ENCODE measurements around the gene PTPRG.

Gene PTPRG

DNA sequence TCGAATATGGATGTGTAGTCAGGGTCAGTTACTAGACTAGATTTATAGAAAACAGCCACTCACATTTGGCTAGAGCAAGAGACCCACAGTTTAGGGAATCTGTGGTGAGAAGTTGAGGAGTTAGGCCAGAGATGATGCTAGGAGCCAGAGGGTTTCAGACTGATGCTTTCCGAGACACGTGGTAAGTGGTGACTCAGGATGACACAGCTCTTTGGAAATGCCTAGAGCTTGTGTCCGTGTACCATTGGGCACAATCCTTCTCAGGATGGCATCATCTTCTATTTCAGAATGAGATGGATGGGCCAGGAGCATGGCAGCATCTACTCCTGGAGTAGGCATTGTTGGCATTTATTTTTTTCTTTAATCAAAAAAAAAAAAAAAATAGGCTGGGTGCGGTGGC, 28.5 kb downstream of the PTPRG start:
- DNase-seq (ENCODE audit: low spot score), result no peak

DNA sequence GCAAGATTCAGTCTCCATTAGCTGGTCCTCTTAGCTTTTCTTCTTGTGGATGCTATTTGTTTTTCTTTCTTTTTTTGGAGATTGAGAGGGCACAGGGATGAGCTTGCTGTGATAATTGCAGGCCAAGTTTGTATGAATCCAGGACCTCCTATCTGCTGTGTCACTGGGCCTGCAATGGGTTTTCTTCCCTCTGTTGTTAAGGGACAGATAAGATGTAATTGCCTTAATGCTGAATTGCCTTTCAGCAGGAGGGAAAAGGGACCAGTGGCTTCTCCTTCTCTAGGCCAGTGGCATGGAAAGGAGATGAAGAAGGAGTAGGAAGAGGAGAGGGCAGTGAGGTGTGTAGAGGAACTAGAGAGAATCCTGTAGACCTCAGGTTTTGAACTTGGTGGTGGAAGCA, 29.9 kb downstream of the PTPRG start:
- no peak for DNase-seq (ENCODE audit: low spot score)

DNA sequence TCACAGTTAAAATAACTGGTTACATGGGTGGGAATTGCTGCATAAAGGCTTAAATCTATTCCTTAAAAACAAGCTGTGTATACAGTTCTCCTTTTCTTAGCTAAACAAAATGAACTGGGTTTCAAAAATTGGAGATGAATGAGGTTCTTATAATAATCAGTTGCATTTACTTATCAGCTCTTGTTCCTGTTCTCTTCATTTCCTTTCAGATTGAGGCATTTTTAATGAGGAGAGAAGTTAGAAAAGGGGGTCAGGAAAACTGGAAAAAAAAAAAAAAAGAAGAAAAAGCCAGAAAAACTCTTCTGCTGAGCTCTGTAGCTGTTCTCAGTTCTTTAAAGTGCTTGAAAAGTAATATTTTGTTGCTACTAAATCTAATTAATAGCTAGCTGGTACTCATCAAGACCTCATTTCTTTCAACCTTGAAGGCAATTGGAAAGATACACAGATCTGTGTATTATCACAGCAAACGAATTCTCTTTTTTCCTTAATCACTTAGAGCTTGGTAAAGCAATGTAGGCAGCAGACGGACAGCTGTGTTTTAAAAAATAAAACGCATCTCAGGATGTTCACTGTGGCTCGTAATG, 32.2 kb downstream of the PTPRG start:
- DNase-seq (ENCODE audit: low spot score), result no peak

DNA sequence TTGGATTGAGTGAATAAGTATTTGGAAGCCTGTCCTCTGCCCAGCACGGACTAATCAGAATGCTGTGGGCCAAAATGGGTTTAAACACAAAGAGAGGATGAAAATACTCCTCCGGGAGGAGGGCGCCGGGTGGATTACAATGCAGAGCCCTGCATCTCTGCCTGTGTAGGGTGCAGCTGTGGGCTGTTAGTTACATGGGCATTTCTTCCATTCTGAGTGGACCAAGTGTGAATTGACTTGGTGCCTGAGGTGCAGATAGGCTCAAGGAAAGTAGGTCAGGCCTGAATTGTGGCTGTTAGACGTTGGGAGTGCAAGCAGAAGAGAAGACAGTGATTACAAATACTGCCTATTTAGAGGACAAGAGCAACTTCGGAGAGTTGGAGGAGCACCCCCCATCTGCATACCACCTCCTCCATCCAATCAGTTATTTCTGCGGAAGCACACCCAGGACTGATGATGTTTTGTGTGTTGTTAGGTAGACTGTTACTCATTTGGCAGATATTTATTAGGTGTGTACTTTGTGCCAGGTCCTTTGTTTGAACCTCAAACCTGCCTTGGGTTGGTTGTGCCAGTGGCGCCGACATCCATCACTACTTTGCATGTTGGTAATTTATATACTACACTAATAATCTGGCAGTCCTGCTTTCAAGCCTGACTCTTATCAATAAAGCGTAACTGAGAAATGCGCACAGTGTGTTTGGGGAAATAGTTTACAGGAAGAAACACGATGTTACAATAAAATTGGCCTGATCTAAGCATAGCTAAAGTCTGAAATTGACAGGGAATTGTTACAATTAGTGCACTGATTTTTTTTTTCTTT, 33.0 kb downstream of the PTPRG start:
- DNase-seq (ENCODE audit: low spot score), result no peak

DNA sequence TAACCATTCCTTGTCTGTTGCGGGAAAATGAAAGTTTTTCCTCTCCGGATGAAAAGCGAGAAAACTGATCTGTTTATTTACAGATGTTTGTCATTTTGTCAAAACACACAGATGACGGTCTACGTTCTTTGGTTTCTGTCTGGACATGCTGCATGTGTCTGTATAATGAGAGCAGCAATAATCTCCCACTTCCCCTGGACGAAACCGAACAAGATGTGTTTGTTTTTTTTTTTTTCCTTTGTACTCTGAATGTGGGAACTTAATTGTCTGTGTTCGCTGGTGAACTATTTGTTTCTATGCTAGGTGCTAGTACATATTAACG, 33.6 kb downstream of the PTPRG start:
- DNase-seq (ENCODE audit: low spot score), result no peak

DNA sequence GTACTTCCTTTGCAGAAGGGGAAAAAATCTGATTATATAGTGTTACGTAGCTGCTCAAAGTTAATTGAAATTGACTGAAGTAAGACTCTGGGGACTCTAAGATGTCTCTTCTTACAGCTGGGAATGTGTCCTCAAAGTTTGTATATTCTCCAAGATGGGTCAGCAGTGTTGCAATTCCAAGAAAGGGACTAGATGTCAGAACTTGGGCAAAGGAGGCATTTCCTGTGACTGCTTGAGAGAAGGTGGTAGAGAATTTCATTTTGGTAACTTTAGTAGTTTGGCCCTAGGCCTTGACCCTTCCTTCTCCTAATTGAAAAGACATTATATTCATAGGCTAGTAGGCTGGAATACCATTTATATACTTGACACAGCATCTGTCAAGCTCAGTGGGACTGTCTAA, 33.9 kb downstream of the PTPRG start:
- no peak for DNase-seq (ENCODE audit: low spot score)

DNA sequence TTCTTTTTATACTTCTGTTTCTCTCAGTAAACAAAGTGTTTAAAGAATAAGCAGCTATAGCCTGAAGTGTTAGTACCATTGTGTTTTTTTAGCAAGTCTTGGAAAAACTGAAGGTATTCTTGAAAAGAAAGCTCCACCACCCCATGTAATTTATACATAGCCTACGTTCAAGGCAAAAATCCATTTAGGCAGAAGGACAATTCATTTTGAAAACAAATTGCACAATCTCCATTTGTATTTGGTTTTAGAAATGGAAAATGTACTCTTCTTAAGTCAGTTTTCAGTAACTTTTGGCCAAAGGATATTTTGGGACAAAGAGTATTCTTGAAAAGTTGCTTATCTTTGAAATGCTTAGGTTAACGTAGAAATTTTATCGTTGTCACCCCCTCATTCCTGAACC, 34.5 kb downstream of the PTPRG start:
- no peak for DNase-seq (ENCODE audit: low spot score)

DNA sequence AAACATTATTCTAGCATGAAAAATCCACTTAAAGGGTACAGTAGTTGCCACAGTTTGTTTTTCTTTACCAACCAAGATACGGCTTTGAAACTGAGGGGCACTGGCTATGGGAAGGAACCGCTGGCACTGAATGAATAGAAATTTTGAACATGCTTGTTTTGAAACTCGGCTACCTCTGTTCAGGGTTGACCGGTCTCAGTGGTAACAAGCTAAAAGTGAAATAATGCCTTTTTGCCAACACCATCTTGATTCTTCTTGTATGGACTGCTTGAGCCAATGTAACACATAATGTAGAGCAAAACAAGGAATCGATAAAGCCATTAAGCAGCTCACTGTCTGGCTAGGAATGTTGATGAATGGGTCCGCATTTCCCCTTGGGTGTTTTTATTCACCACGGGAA, 36.5 kb downstream of the PTPRG start:
- DNase-seq (ENCODE audit: low spot score), result no peak

DNA sequence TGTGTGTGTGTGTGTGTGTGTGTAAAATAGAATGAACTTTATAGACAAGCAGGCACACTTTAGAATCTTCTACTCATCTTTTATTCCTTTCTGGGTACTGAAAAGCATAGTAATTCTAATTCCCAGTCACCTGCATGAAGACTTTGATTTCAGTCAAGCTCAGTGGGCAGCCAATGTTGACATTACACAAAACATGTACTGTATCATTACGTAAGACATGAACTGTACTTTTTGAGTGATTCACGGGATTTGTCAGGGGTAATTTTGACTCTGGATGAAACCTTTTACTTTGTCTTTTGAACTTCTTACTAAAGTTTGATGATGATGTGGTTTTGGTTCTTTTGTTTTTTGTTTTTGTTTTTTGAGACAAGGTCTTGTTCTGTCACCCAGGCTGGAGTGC, 38.8 kb downstream of the PTPRG start:
- no peak for DNase-seq (ENCODE audit: low spot score)

DNA sequence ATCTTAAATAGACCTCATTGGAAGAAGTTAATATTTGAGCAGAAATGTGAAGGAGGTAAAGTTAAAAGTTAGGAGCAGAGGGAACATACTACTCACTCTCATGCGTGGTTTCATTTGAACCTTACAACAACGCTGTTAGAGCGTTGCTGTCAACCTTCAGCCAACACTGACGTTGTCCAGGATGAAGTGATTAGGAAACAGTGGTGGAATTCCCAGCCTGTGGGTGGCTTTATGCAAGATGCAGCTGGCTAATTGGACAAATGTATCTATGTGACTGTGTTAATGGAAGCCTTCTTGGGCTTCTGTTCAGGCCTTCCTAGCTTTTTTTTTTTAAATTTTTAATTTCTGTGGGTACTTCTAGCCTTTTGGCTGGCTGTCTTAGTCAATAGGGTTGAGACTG, 40.5 kb downstream of the PTPRG start:
- no peak for DNase-seq (ENCODE audit: low spot score)

DNA sequence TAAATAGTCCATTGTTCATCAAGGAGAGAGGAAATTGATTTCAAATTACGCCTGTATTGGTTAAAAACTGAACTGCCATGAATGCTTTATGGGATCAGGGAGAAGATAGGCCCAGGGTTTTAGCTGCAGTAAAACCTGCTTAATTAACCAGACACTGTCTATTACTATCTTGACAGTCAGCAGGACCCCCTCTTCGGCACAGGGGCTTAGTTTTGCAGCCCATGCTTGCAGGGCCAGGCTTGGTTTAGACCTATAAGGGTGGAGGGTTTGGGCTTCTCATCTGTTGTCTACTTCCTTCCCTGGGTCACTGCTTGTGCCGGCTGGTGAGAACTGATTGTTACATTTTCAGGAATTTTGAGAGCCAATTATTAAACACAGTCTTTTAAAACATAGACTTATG, 41.1 kb downstream of the PTPRG start:
- DNase-seq (ENCODE audit: low spot score), result no peak

DNA sequence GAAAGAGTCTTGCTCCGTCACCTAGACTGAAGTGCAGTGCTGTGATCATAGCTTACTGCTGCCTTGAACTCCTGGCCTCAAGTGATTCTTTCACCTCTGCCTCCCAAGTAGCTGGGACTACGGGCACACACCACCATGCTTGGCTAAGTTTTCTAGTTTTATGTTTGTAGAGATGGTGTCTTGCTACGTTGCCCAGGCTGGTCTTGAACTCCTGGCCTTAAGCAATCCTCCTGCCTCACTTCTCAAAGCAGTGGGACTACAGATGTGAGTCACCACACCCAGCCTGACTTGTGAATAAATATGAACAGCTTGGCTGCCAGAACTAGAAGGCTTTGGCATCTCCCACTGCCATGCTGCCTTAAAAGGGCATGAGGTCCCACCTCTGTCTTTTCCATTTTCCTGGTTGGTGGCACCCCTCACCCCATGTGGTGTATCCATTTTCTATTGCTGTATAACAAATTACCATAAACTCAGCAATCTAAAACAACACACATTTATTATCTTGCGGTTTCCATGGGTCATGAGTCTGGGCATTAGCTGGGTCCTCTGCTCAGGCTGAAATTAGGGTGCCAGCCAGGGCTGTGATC, 44.3 kb downstream of the PTPRG start:
- no peak for DNase-seq (ENCODE audit: low spot score)

DNA sequence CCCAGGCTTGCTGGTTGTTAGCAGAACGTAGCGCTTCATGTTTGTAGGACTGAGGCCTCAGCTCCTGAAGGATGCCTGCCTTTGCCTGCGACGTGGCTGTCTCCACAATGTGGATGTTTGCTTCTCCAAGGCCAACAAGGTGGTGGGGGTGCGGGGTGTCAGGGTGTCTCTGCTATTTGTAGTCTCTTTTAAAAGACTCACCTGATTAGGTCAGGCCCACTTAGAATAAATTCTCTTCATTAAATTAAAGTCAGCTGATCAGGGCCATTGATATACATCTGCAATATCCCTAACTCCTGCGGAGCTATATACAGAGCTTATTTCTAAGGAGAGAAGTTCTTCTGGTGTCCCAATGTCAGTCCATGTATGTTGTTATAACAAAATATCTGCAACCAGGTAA, 44.8 kb downstream of the PTPRG start:
- no peak for DNase-seq (ENCODE audit: low spot score)

DNA sequence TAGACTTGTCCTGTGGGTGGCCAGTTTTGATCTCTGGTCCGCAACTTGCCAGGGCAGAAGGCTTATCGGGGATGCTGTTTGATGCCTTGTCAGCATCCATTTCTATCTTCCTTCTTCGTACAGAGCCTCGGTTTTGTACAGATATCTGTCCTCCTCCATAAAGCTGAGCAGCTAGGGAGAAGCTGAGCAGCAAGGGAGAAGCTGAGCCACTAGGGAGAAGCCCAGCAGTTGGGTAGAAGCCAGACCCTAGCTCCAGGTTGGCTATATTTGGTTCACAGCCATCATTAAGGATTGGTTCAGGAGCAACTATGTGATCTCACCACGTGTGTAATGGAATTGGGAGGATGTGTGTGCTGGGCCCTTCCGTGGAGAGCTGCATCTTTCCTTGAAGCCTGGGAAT, 46.7 kb downstream of the PTPRG start:
- DNase-seq (ENCODE audit: low spot score), result no peak

DNA sequence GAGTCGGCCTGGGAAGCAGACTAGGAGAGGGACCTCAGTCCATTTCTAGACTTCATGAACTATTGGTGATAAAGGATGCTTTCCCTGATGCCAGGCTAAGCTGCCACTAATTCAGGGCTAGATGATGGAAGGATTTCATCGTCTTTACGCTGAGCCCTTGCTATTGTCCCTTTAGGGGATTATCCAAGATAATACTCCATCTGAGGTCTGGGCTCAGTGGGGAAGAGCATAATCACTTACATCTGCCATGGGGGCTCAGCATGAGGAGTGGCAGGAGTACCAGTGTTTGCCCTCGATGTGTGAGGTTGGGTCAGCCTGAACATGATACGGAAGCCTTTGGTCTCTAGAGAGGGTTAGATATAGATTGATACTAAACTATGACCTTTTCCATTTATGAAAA, 47.3 kb downstream of the PTPRG start:
- no peak for DNase-seq (ENCODE audit: low spot score)

DNA sequence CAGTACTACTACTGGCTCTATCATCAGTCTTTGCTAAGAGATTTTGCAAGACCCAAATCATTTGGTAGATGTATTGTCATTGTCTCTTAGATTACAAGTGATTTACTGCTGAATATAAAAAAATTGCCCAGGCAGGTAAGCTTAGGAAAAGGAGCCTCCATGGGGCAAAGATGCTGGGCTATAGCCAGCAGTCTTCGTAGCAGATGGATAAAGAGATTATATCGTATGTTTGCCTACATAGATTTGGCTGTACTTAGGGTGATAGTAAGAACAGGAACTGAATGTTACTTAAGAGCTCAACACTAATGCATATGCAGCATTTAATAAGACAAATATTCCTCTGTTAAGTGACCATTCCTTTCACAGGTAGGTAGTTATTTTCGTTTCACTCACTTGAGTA, 48.9 kb downstream of the PTPRG start:
- DNase-seq (ENCODE audit: low spot score), result no peak

DNA sequence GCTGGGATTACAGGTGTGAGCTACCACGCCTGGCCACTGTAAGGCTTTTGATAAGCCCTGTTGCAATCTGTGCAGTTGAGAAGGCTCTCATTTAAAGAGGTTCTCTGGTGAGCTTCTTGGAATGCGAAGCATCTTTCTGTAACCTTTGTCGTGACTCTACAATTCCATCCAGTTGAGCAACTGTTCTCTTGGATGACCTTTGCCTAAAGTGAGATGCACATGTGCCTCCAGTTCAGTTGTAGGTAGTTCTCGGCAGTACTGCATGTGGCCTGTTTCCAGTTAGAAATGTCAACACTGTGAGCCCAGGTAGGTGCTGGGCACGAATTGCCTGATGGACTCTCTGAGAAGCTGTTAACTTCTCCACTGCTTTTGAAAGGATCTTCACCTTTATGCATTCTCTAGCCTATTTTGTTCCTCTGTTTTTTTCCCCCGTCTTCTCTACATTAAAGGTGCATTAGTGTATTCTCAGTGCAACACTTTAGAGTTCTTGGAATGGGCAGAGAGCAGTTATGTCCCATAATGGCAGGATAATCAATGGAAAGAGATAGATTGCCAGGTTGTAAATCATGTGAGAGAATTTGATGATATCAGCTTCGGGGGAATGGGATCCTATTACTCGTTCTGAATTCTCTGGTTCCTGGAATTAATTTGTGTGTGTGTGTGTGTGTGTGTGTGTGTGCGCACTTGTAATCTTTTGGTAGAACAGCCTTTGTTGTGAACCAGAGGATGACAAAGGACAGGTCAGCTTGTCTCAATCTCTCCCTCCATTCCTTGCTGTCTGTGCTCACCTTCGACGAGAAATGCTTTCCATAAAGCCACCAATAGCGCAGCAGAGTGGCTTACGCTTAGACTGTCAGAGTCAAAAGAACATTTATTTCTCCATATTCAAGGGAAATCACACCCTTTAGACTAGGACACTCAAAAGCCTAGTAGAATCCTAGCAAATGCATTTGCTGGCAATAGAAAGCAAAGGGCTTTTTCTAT, 51.1 kb downstream of the PTPRG start:
- no peak for DNase-seq (ENCODE audit: low spot score)

DNA sequence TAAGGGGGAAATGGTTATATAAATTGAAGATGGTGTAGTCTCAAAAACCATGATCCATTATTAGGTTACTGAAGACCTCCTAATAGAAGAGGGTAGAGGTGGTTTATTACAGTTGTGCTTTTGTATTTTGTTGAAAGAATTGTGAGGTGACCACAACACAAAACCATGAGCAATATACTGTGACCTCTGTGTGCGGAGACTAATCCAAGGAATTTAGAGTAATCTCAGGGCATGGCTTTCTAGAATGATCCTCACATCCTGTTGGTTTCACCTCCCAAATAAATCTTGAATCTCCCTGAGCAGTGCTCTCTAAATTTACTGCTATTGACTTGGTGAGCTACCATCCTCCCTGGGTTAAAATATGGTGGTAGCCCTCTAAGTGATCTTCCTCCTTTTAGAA, 52.3 kb downstream of the PTPRG start:
- DNase-seq (ENCODE audit: low spot score), result no peak

DNA sequence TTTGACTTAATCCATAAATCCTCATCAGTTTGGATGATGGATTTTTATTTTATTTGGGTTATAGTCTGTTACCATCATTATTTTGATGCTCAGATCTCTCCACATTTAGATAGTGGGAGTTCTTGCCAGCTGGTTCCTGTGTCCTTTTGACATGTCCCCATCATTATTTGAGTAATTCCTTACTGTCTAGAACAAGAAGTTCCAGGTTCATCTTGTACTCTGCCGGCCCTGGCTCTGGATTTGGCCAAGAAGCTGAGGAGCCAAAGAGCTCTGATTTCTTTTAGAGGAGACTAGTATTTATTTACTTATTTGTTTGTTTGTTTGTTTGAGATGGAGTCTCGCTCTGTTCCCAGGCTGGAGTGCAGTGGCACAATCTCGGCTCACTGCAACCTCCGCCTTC, 54.3 kb downstream of the PTPRG start:
- DNase-seq (ENCODE audit: low spot score), result no peak

DNA sequence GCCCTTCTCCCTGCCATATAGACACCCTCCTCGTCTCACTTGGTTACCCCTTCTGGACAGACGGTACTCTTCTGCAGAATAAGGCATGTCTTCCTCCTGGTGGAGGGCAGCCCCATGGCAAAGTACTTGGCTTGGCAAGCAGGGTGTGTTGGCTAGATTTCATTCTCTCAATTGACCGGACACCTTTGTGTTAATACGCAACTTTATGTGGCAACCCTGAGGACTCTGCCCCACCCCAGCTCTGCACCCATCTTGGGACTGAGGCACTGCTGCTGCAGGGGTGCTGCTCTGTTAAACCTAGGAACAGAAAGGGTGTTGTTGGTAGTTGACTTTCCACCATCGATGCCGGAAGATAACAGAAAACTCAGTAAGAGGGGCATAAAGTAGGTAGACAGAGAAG, 55.2 kb downstream of the PTPRG start:
- DNase-seq (ENCODE audit: low spot score), result no peak

DNA sequence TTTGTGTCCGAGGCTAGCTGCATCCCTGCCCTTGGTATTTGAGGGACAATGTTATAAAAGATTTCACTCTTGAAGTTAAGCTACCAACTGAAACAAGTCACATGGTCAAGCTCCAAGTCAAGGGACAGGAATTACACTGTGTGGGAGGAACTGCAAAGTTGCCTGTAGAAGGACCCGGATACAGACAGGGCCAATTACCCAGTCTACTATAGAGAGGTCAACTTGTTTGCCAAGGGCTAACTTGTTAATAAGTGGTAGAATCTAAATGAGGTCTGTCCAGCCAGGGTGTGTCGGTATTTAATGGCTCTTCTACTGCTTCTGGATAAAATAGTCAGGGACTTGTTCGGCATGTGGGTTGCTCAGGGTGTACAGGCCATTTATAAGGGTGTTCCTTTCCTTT, 55.7 kb downstream of the PTPRG start:
- no peak for DNase-seq (ENCODE audit: low spot score)

DNA sequence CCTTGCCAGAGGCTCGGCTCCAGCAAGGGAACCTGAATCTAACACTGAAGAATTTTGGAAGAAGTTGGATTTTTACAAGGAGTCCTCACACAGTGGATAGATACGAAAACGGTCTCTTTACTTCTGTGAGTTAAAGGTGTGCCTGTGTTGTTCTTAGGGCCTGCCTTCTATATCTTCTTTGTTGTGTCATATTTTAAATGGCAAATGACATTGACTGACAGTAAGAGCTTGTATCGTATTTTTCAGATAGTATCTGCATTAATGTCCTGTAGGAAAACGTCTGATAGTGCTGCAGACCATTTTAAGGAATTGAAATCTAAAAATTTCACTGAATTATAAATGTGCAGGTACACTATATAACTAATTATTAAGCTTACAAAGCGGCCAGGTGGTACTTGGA, 56.3 kb downstream of the PTPRG start:
- DNase-seq (ENCODE audit: low spot score), result no peak

DNA sequence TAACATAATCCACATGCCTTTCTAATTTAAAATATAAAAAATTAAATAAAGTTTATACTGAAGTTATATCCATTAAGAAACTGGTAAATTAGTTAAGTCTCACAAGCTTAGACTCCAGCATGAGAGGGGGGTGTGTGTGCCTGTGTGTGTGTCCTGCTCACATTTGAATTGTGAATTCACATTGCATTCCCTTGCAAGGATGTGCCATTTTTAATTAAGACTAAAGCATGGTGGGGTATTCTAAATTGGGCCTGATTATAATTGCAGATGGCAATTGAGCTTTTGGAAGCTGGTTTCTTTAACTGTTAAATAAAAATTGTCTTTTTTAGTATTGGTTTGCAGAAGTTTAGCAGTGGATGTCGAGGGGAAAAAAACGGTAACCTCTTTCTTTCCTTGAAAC, 56.9 kb downstream of the PTPRG start:
- no peak for DNase-seq (ENCODE audit: low spot score)

Measured in pons (tissue), 1 donor.